ENCODE measurements around the gene ZNF711.
A peak's percentile ranks its signal among the peaks of the same experiment; 100 is the strongest.
"Not testable (repeated sequence)": the region's sequence is repeated elsewhere in the genome, so short reads cannot be mapped to it uniquely, and the experiment has no call there.

The ZNF711 gene

GRCh38 chrX:85243761-85244449 is at the start of gene ZNF711, which contains the start of gene SATL1:
Gene ZNF711, plus strand, starts transcription at chrX:85243991. Its CDS starts 3,582 bp downstream, at chrX:85247573.
Gene SATL1, minus strand, starts transcription at chrX:85243779. Its CDS starts 134,811 bp downstream, at chrX:85108968.
- DNase-seq, result peak; percentile 97

GRCh38 chrX:85196319-85196718 is 47.5 kb upstream of the ZNF711 start:
- no peak for DNase-seq

- no peak for DNase-seq
These were observed 40.3 kb upstream of the ZNF711 start for GRCh38 chrX:85203461-85203970.

GRCh38 chrX:85213792-85214530 is 29.8 kb upstream of the ZNF711 start:
- no peak for DNase-seq

- no peak for DNase-seq
These were observed 27.8 kb upstream of the ZNF711 start for GRCh38 chrX:85215946-85216345.

- DNase-seq, result no peak
These were observed 22.4 kb upstream of the ZNF711 start for GRCh38 chrX:85221361-85221760.

- no peak for DNase-seq
These were observed 20.4 kb upstream of the ZNF711 start for GRCh38 chrX:85223359-85223758.

- DNase-seq, result peak; percentile 32
These were observed 636 bp upstream of the ZNF711 start for GRCh38 chrX:85243155-85243554.

- DNase-seq, result peak; percentile 65
These were observed 840 bp downstream of the ZNF711 start for GRCh38 chrX:85244450-85245211.

- not testable (repeated sequence) for DNase-seq
These were observed 41.5 kb downstream of the ZNF711 start for GRCh38 chrX:85285286-85285685.

GRCh38 chrX:85288992-85289723 is 45.4 kb downstream of the ZNF711 start:
- DNase-seq, result no peak

GRCh38 chrX:85303544-85303943 is 59.8 kb downstream of the ZNF711 start:
- DNase-seq, result no peak

GRCh38 chrX:85309717-85310116 is 65.9 kb downstream of the ZNF711 start:
- DNase-seq, result peak; percentile 29

GRCh38 chrX:85311348-85311747 is 67.6 kb downstream of the ZNF711 start:
- not testable (repeated sequence) for DNase-seq

Measured in NCI-H82 (cell line).